Parathyroid adenoma (tissue), 2 donors: ENCODE results near the gene PPP4R2.

Experiments used
- H2AFZ ChIP-seq: fragments of 300-600 bp; sonication (generic); one replicate; pipeline ENCODE4 v1.7.0; 2017; ENCODE audit warnings: antibody characterized with exemption, mild to moderate bottlenecking
- H3K27ac ChIP-seq: fragments of 300-600 bp; sonication (generic); one replicate; pipeline ENCODE4 v1.7.0; 2017
- H3K27me3 ChIP-seq: fragments of 300-600 bp; sonication (generic); one replicate; pipeline ENCODE4 v1.7.0; 2017; ENCODE audit warnings: low read length; ENCODE audit not compliant: control insufficient read depth, insufficient read depth
- H3K36me3 ChIP-seq: fragments of 300-600 bp; sonication (generic); one replicate; pipeline ENCODE4 v1.7.0; 2017; ENCODE audit warnings: low read length; ENCODE audit not compliant: control insufficient read depth, insufficient read depth
- H3K4me1 ChIP-seq: fragments of 300-600 bp; sonication (generic); one replicate; pipeline ENCODE4 v1.7.0; 2017; ENCODE audit warnings: control low read depth
- H3K4me2 ChIP-seq: fragments of 300-600 bp; sonication (generic); one replicate; pipeline ENCODE4 v1.7.0; 2017; ENCODE audit warnings: low read length
- H3K4me3 ChIP-seq: fragments of 300-600 bp; sonication (generic); one replicate; pipeline ENCODE4 v1.7.0; 2017; ENCODE audit warnings: low read depth, low read length
- H3K79me2 ChIP-seq: fragments of 300-600 bp; sonication (generic); one replicate; pipeline ENCODE4 v1.7.0; 2017; ENCODE audit warnings: control low read depth
- H3K9ac ChIP-seq: fragments of 300-600 bp; sonication (generic); one replicate; pipeline ENCODE4 v1.7.0; 2017; ENCODE audit warnings: mild to moderate bottlenecking
- H3K9me3 ChIP-seq: fragments of 300-600 bp; sonication (generic); one replicate; pipeline ENCODE4 v1.7.0; 2017; ENCODE audit warnings: low read length; ENCODE audit not compliant: control insufficient read depth
- CTCF ChIP-seq: fragments of 300-600 bp; sonication (generic); IDR thresholded peaks from one replicate; pipeline ENCODE4 v1.7.0; 2017; ENCODE audit warnings: antibody characterized with exemption, mild to moderate bottlenecking
- donor health status: primary hyperparathyroidism.

The PPP4R2 gene

DNA sequence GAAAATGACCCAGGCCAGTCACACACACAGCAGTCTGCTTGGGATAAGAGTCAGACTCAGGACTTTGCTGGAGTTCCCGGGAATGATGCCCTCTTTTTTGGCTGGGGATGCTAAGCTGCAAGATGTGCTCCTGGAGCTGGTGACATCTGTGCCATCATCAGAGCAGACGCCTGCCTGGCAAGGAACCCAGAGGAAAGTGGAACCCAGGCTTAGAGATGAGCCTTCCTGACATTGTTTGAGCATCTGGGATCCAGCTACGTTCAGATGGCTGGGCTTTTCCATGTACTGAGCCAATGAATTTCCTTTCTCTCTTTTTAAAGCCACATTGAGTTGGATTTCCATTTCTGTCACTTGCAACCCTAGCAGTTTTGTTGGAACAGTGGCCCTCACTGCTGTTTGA is 118.1 kb downstream of the PPP4R2 start:
- no peaks in the 10 kb centered on the region for H3K27me3 ChIP-seq
- H3K9me3 ChIP-seq = no peaks in the 10 kb centered on the region
- TF ChIP-seq CTCF = no peak

DNA sequence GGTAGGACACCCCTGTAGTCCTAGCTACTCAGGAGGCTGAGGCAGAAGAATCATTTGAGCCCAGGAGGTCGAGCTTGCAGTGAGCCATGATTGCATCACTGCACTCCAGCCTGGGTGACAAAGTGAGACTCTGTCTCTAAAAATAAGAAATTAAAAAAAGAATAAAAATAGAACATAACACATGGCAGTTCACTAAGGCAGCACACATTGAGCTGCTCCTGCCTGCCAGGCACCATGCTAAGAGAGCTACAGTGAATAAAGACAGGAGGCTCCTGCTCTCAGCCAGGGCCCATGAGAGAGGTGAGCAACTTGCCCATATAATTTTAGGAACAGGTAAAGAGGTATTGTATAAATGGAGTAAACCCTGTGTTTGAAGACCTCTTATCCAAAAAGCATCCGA is 119.2 kb downstream of the PPP4R2 start:
- no peak overlapping the region for H3K27ac ChIP-seq
- no peak for TF ChIP-seq CTCF
- H3K4me1 ChIP-seq = no peaks in the 10 kb centered on the region
- H2AFZ ChIP-seq = no peak overlapping the region
- H3K9ac ChIP-seq = no peak overlapping the region
- H3K79me2 ChIP-seq = no peaks in the 10 kb centered on the region
- H3K4me3 ChIP-seq = no peak overlapping the region
- no peaks in the 10 kb centered on the region for H3K36me3 ChIP-seq
- no peaks in the 10 kb centered on the region for H3K27me3 ChIP-seq
- H3K4me2 ChIP-seq = no peak overlapping the region
- no peaks in the 10 kb centered on the region for H3K9me3 ChIP-seq

More for the DNA sequence above, 118.1 kb downstream of the PPP4R2 start:
- H3K9ac ChIP-seq = no peak overlapping the region
- H3K4me2 ChIP-seq = no peak overlapping the region
- H3K79me2 ChIP-seq = no peaks in the 10 kb centered on the region
- no peak overlapping the region for H2AFZ ChIP-seq
- H3K4me1 ChIP-seq = no peaks in the 10 kb centered on the region
- H3K27ac ChIP-seq = no peak overlapping the region
- no peaks in the 10 kb centered on the region for H3K36me3 ChIP-seq
- H3K4me3 ChIP-seq = no peak overlapping the region
